T-helper 1 cell (primary cell): ENCODE data around the gene SCGB3A1.

ENCODE experiments used
- DNase-seq, 5 donors: peaks; one replicate each; pipeline ENCODE4 v3.0.0-alpha.2; 2012 to 2020

SCGB3A1 gene

GRCh38 chr5:180603076-180603594 is 11.8 kb upstream of the SCGB3A1 start:
- no peak for DNase-seq

- no peak for DNase-seq
Measured at GRCh38 chr5:180602481-180603075, 11.3 kb upstream of the SCGB3A1 start.

- no peak for DNase-seq
Measured at GRCh38 chr5:180601591-180602480, 10.5 kb upstream of the SCGB3A1 start.

- DNase-seq, result no peak
Measured at GRCh38 chr5:180600554-180601041, 9.3 kb upstream of the SCGB3A1 start.

GRCh38 chr5:180599981-180600553 is 8.8 kb upstream of the SCGB3A1 start:
- DNase-seq, result no peak

DNA sequence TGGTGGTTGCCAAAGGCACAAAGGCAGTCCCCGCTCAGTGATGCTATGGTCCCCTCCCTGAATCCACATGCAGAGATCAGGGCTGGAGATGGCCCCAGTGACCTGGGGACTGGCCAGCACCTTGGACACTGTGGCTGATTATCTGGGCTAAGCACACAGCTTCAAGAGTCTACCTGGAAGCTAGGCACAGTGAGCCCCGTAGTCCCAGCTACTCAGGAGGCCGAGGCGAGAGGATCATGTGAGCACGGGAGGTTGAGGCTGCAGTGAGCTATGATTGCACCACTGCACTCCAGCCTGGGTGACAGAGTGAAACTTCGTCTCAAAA is 8.3 kb upstream of the SCGB3A1 start:
- no peak for DNase-seq

GRCh38 chr5:180598797-180599589 is 7.7 kb upstream of the SCGB3A1 start:
- no peak for DNase-seq

GRCh38 chr5:180598316-180598701 is 7.0 kb upstream of the SCGB3A1 start:
- no peak for DNase-seq

DNA sequence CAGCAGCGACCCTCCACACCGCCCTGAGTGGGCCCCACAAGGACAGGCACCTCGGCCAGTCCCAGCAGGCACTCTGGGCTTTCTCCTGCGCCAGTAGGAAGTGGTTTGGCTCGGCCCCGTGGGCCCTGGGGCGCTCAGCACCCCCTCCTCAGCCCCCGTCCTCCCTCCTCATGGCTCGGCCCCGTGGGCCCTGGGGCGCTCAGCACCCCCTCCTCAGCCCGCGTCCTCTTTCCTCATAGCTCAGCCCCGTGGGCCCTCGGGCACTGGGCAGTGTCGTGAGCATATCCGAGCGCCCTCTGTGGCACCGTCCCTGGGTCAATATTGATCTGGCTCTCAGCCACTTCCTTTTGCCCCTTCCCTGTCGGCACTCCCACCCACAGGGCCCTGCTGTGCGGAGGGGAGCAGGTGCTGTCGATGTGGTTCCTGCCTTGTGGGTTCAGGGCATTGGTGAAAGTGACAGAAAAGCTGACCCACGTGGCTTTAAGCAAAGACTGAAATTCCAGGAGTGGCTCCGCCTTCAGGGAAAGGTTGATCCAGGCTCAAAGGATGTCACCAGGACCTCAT is 5.5 kb upstream of the SCGB3A1 start:
- DNase-seq, result no peak

DNA sequence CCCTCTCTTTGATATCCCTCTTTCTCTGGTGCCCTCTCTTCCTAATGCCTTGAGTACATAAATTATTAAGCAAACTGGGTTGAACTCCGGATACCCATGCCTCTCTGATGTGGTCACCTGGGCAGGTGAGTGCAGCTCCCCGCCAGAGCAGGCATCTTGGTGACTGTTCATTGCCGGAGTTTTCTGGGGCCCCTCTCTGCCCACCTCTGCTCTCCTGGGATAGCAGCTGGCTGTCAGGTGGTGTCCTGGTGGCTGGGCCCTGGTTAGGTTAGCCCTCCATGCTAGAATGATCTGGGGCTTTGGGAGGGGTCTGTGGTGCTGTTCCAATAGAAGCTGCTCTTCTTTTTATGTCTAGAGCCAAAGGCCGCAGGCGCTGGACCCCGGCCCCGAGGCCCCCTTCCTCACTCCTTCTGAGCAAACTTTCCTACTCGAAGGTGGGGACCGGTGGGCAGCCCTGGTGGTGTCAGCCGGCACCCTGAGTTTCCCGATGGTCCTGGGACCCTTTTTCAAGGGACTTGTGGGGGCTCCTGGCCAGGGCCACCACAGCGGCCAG is 4.9 kb upstream of the SCGB3A1 start:
- DNase-seq, result no peak

- DNase-seq, result no peak
Measured at GRCh38 chr5:180595381-180596114, 4.2 kb upstream of the SCGB3A1 start.

DNA sequence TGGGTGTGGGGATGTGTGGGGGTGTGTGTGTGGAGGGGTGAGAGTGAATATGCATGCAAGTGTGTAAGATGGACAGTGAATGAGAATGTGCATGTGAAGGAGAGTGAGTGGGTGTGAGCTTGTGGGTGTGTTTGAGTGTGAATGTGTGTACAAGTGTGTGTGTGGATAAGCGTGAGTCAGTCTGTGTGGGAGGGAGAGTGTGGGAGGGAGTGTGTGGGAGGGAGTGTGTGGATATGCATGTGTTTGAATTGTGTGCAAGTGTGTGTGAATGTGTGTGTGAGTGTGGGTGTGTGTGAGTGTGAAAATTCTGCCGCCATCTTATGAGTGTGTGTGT is 3.7 kb upstream of the SCGB3A1 start:
- no peak for DNase-seq

DNA sequence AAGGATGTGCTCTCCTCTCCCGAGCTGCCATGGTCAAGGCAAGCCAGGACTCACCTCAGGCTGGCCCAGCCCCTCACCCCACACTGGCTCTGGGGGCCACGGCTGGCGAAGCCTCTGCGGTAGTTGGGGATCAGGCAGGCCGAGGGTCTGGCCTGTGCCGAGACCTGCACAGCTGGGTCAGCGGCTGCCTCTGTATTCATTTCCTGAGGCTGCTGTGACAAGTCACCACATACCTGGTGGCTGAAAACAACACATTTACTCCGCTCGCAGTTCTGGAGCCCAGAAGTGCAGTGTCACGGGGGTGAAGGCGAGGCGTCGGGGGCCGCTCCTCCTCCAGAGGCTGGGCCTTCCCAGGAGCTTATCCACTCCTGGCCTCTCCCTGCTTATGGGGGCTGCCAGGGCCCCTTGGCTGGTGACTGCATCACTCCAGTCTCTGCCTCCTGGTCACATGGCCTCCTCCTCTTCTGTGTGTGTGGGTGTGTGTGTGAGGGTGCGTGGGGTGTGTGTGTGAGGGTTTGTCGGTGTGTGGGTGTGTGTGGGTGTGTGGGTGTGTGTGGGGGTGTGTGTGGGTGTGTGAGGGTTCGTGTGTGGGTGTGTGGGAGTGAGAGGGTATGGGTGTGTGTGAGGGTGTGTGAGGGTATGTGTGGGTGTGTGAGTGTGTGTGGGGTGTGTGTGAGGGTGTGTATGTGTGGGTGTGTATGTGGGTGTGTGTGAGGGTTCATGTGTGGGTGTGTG is 3.2 kb upstream of the SCGB3A1 start:
- no peak for DNase-seq

DNA sequence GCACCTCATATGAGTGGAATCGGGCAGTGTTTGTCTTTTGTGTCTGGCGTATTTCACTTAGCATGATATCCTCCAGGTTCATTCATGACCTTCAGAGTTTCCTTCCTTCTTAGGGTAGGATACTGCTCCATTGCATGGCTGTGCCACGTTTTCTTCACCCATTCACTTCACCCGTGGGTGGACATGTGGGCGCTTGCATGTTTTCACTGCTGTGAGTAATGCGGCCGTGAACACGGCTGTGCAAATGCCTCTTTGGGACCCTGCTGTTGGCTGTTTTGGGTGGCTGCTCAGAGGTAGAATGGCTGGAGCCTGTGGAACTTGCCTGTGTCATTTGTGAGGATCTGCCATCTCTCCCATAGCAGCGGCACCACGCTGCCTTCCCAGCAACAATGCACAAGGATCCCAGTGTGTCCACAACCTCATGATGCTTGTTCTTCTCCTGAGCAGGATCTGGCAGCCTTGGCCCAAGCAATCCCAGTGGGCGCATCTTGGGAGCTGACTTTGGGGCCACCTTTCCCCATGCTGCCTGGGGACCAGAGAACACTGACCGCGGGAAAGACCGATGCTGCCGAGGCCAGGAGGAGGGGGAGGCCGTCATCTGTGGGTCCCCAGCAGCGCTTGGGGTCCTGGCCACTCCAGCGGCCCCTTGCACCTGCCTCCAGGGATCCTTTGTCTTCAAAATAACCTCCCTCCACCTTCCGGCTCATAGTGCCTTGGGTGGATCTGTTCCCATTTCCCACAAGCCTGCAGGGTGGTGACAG is 2.3 kb upstream of the SCGB3A1 start:
- no peak for DNase-seq

- no peak for DNase-seq
Measured at GRCh38 chr5:180592176-180592575, 877 bp upstream of the SCGB3A1 start.

- no peak for DNase-seq
Measured at GRCh38 chr5:180590543-180591310, 572 bp downstream of the SCGB3A1 start.

DNA sequence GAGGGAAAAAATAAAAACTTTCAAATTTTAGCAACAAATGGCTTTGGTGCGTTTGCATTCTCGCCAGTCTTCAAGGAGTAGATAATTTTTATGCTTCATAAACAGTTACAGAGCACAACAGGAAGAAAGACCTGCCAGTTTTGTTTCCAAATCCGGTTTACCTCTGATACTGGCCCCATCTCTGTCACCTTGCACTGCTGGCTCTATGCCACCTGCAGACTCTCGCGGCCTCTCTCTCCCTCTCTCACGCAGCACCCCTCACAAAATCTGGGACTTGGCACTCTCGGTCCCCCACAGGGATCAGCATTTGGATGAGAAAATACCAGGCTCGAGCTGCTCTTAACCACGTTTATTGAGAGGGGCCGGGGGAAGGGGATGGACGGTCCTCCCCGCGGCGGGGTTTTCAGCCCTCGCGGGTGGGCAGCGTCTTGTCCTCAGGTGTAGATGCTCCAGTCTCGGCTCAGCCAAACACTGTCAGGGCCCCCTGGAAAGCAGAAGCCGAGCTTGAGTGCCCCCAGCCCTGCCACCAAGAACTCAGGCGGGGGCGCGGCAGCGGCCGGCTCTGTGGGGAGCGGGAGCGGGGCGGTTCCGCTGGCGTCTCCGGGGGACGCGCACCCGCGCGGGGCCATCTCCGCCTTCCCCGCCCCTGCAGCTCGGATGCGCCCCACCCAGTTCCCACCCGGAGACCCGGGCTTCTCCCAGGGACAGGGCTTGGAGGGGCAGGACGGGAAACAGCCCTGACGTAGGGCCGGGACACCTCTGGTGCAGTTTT is 1.3 kb downstream of the SCGB3A1 start:
- peak in 1 of 5 donors; percentile 21 for DNase-seq

DNA sequence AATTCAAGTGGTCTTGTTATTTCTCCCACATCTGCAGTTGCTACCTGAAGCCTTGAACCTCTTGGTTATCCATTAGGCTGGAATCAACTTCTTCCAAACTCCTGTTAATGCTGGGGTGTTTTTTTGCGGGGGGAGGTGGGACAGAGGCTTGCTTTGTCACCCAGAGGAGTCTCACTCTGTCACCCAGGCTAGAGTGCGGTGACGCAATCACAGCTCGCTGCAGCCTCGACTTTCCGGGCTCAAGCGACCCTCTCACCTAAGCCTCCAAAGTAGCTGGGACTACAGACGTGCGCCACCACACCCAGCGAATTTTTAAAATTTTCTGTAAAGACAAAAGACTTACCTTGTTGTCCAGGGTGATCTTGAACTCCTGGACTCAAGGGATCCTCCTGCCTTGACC is 4.4 kb downstream of the SCGB3A1 start:
- no peak for DNase-seq

DNA sequence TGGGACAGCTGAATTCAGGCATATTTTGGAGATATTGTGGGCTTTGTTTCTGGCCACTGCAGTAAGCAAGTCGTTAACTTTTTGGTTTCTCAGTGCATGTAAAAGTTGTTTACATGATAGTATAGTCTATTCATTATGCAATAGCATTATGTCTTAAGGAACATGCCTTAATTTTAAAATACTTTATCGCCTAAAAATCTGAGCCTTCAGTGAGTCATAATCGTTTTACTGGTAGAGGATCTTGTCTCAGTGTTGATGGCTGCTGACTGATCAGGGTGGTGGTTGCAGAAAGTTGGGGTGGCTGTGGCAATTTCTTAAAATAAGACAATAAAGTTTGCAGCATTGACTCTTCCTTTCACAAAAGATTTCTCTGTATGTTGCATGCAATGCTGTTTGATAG is 5.1 kb downstream of the SCGB3A1 start:
- DNase-seq, result no peak
